ENCODE results near the gene ADNP. TPM values are rescaled to one million over a fixed set of nuclear protein-coding genes. Genes with fewer than 3 reads are reported as not detected.

ADNP gene
- total and polyA plus RNA-seq, 2 donors (not counting 1 experiment from before 2014, with no cell fraction given), result 20.4 to 94.8 TPM

GRCh38 chr20:50887576-50887975 is 43.7 kb downstream of the ADNP start:
- peaks cover 14 to 45% of the 10 kb centered on the region in 2 experiments for H3K36me3 ChIP-seq (replicated peaks in 1 of 2; ENCODE audit: control extremely low read depth in 1 of 2, control insufficient read depth in 1 of 2, extremely low read depth in 1 of 2, insufficient read depth in 2 of 2, low read length in 1 of 2)
- H3K27me3 Mint-ChIP-seq, result no peaks in the 10 kb centered on the region
- no peak overlapping the region for H3K27ac ChIP-seq (ENCODE audit: low read length in 2 of 2)
- ChIA-PET CTCF (interaction anchor here (0.6 to 1.6 kb wide), 3 partner anchors 42 to 227 kb away, joined by 3 to 4 read pairs (median 3); partner anchors contain the start of gene BCAS4), POLR2A (no interaction called here)
- intact Hi-C loops (cut with micrococcal nuclease), result no loop called here
- TF ChIP-seq EZH2 (IDR thresholded peaks at IDR 0.05; ENCODE audit: borderline replicate concordance, insufficient read depth, low read depth, low read length, poor library complexity, severe bottlenecking) (no peak), CTCF (IDR thresholded peaks at IDR 0.05) (no peak)
- DNase-seq, result no peak
- no peak overlapping the region for H3K9ac ChIP-seq (ENCODE audit: low read length)
- peaks cover 5% of the 10 kb centered on the region for H3K4me1 Mint-ChIP-seq
- no peaks in the 10 kb centered on the region for H3K27me3 ChIP-seq (replicated peaks in 1 of 4; ENCODE audit: control extremely low read depth in 1 of 4, control insufficient read depth in 3 of 4, insufficient read depth in 4 of 4, low read length in 3 of 4)
- H3K4me1 ChIP-seq (ENCODE audit: control insufficient read depth in 2 of 2, insufficient read depth in 2 of 2, low read length in 2 of 2), result no peaks in the 10 kb centered on the region
- H3K9me3 ChIP-seq (ENCODE audit: control extremely low read depth in 1 of 3, control insufficient read depth in 2 of 3, insufficient read depth in 1 of 3, low read length in 2 of 3), result no peaks in the 10 kb centered on the region
- no peak overlapping the region for H2AFZ ChIP-seq (ENCODE audit: insufficient read depth, low read depth, low read length, poor library complexity, severe bottlenecking)
- WGBS (ENCODE audit: insufficient coverage), result no CpG with 5 or more reads among the region's 3 CpGs
- H4K20me1 ChIP-seq (ENCODE audit: control insufficient read depth, insufficient read depth, low read length, poor library complexity, severe bottlenecking), result no peaks in the 10 kb centered on the region
- peak overlapping the region; percentile 37 for H3K27ac Mint-ChIP-seq
- no peak for ATAC-seq (ENCODE audit: low read depth)
- no peak overlapping the region for H3K4me3 Mint-ChIP-seq
- H3K4me2 ChIP-seq (replicated peaks; ENCODE audit: low read depth, low read length, poor library complexity, severe bottlenecking), result no peak overlapping the region
- no peaks in the 10 kb centered on the region for H3K79me2 ChIP-seq (ENCODE audit: control insufficient read depth, insufficient read depth, low read length)
- H3K9me3 Mint-ChIP-seq (ENCODE audit: insufficient read depth), result no peaks in the 10 kb centered on the region
- H3K4me3 ChIP-seq (ENCODE audit: control extremely low read depth in 1 of 5, extremely low read depth in 1 of 5, insufficient read depth in 1 of 5, low read depth in 2 of 5, low read length in 4 of 5), result no peak overlapping the region

DNA sequence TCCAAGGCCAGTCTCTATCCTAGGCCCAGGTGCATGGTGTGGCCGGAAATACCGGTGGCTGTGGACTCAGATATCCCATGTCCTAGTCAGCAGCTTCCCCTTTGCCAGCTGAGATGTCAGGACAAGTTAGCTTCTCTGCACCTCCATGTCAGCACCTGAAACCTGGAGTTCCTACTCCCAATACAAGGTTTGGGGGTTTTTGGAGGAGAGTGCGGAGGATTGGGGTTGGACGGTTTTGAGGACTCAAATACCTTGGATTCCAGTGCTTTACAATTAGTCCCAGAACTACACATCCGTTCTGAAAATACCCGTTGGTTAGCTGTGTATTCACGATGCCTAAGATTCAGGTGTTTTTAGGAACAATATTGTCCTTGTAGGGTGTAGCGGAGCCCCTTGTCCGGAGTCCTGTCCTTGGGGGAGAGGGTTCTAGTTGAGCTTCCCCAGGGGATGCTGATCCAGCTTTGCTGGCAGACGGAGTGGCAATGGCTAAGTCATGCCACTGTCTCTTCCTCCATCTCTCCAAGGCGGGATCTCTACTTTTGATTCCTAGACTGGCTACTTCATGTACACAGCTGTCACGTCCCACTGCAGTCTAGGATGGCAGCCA is 45.0 kb downstream of the ADNP start:
- ATAC-seq (ENCODE audit: low read depth) (no peak), DNase-seq (no peak)
- H2AFZ ChIP-seq (ENCODE audit: insufficient read depth, low read depth, low read length, poor library complexity, severe bottlenecking), result no peak overlapping the region
- Mint-ChIP-seq H3K4me1 (no peaks in the 10 kb centered on the region), H3K27me3 (no peaks in the 10 kb centered on the region), H3K9me3 (ENCODE audit: insufficient read depth) (no peaks in the 10 kb centered on the region), H3K27ac (no peak overlapping the region), H3K4me3 (no peak overlapping the region)
- WGBS (ENCODE audit: insufficient coverage), result 95% methylated on average over 6 of the region's 12 CpGs
- no peaks in the 10 kb centered on the region for H3K9me3 ChIP-seq (ENCODE audit: control extremely low read depth in 1 of 3, control insufficient read depth in 2 of 3, insufficient read depth in 1 of 3, low read length in 2 of 3)
- CTCF ChIA-PET, result interaction anchor here (0.9 to 1.6 kb wide), 2 partner anchors 43 to 93 kb away, joined by 3 read pairs; no protein-coding TSS in a partner anchor
- intact Hi-C loops (cut with micrococcal nuclease), result no loop called here
- H3K79me2 ChIP-seq (ENCODE audit: control insufficient read depth, insufficient read depth, low read length), result no peaks in the 10 kb centered on the region
- no peak overlapping the region for H3K4me2 ChIP-seq (replicated peaks; ENCODE audit: low read depth, low read length, poor library complexity, severe bottlenecking)
- H4K20me1 ChIP-seq (ENCODE audit: control insufficient read depth, insufficient read depth, low read length, poor library complexity, severe bottlenecking), result no peaks in the 10 kb centered on the region
- H3K27me3 ChIP-seq (replicated peaks in 1 of 4; ENCODE audit: control extremely low read depth in 1 of 4, control insufficient read depth in 3 of 4, insufficient read depth in 4 of 4, low read length in 3 of 4), result no peaks in the 10 kb centered on the region
- H3K36me3 ChIP-seq (replicated peaks in 1 of 2; ENCODE audit: control extremely low read depth in 1 of 2, control insufficient read depth in 1 of 2, extremely low read depth in 1 of 2, insufficient read depth in 2 of 2, low read length in 1 of 2), result peaks cover 4 to 34% of the 10 kb centered on the region in 2 experiments
- POLR2A ChIA-PET, result interaction anchor here (0.6 kb wide), 2 partner anchors 15 to 70 kb away, joined by 3 to 7 read pairs; no protein-coding TSS in a partner anchor
- no peaks in the 10 kb centered on the region for H3K4me1 ChIP-seq (ENCODE audit: control insufficient read depth in 2 of 2, insufficient read depth in 2 of 2, low read length in 2 of 2)
- no peak overlapping the region for H3K9ac ChIP-seq (ENCODE audit: low read length)
- H3K4me3 ChIP-seq (ENCODE audit: control extremely low read depth in 1 of 5, extremely low read depth in 1 of 5, insufficient read depth in 1 of 5, low read depth in 2 of 5, low read length in 4 of 5), result no peak overlapping the region
- H3K27ac ChIP-seq (ENCODE audit: low read length in 2 of 2), result no peak overlapping the region
- no peak for TF ChIP-seq CTCF (IDR thresholded peaks at IDR 0.05)
- no peak for TF ChIP-seq EZH2 (IDR thresholded peaks at IDR 0.05; ENCODE audit: borderline replicate concordance, insufficient read depth, low read depth, low read length, poor library complexity, severe bottlenecking)

All from B cell (primary cell).